Gastroesophageal sphincter (tissue), 4 donors: Measurements from ENCODE around the gene HOXD13. TPM values are rescaled to one million over a fixed set of nuclear protein-coding genes. Genes with fewer than 3 reads are reported as not detected.

ENCODE experiments used
- ATAC-seq: fragments of 150-250 bp; one replicate; pipeline ENCODE4 v1.9.1; 2016; ENCODE audit warnings: mild to moderate bottlenecking, moderate library complexity
- H3K27ac ChIP-seq, 4 donors: fragments of 200-600 bp; sonication (generic) in 3 of 4; 1 replicate in 3 of 4; 2 replicates in 1 of 4; pipeline ENCODE4 v1.5.1; 2016 to 2019
- H3K27me3 ChIP-seq: fragments of 200-600 bp; sonication (generic); one replicate; pipeline ENCODE4 v1.5.1; 2019
- H3K36me3 ChIP-seq, 2 donors: fragments of 200-600 bp; sonication (generic); one replicate each; pipeline ENCODE4 v1.5.1; 2019; ENCODE audit warnings: control low read depth in 1 of 2
- H3K4me1 ChIP-seq, 3 donors: fragments of 200-600 bp; sonication (generic); 1 replicate in 2 of 3; 2 replicates in 1 of 3; pipeline ENCODE4 v1.5.1; 2016 to 2019; ENCODE audit warnings: control low read depth in 2 of 3
- H3K4me3 ChIP-seq, 2 donors: fragments of 200-600 bp; sonication (generic); one replicate each; pipeline ENCODE4 v1.5.1; 2019; ENCODE audit warnings: mild to moderate bottlenecking in 1 of 2, moderate library complexity in 1 of 2
- H3K9me3 ChIP-seq, 3 donors: fragments of 200-600 bp; sonication (generic); one replicate each; pipeline ENCODE4 v1.5.1; 2017 to 2019; ENCODE audit warnings: control low read depth in 2 of 3
- EP300 ChIP-seq: sonication (generic); formaldehyde crosslinking; IDR thresholded peaks from one replicate; pipeline ENCODE4 v1.6.1; 2017; ENCODE audit warnings: antibody characterized with exemption, mild to moderate bottlenecking
- POLR2A ChIP-seq, 2 donors: fragments of 450-650 bp; IDR thresholded peaks; one replicate each; pipeline ENCODE4 v1.6.1; 2017; ENCODE audit warnings: antibody characterized with exemption in 2 of 2, mild to moderate bottlenecking in 2 of 2, moderate library complexity in 1 of 2
- POLR2AphosphoS5 ChIP-seq: sonication (generic); formaldehyde crosslinking; IDR thresholded peaks from one replicate; pipeline ENCODE4 v1.6.1; 2017; ENCODE audit warnings: antibody characterized with exemption
- WGBS, 2 donors: methylation state at CpG; one replicate each; pipeline ENCODE4 v1.1.5; 2018; ENCODE audit warnings: low coverage in 1 of 2; 5-methylcytosine and 5-hydroxymethylcytosine counted together
- total RNA-seq, 4 donors: library from RNA; depleted of rRNA; stranded (reverse); fragments of >200 nt; gene quantifications; one replicate each; pipeline ENCODE4 v1.1.0, GENCODE V29; 2016
- TF ChIP-seq, protein P1 (sequence below), 4 experiments: fragments of 200-600 bp in 2 of 4; fragments of 450-650 bp in 2 of 4; sonication (generic) in 1 of 4; IDR thresholded peaks; one replicate each; pipeline ENCODE4 v1.5.1; 2017 to 2019; ENCODE audit warnings: antibody characterized with exemption in 4 of 4, mild to moderate bottlenecking in 2 of 4, moderate library complexity in 2 of 4

Gene HOXD13
- total RNA-seq, 4 donors from 2014 or later = not detected

DNA sequence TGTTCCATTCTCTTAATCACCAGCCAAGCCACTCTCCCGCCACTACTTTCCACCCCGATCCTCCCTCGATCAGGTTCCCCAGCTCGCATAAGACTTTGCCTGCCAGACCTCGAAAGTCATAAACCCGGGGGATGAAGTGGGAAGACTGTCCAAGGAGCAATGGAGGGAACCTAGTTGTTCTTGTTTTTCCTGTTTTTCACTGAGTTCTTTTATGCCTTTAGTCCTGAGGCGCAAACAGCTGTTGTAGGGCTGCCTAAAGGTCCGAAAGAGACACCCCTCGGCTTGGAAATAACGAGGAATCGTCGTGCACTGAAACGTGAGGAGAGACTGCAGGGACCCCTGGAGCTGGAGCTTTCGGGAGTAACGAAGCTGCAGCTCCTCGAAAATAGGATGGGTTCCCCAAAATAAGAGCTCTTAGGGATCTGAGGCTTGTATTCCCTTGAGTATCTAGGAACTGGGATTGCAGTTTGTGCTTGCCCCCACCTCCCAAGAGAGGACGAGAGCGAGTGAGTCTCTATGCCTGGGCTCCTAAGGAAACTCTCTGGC is 5.4 kb downstream of the HOXD13 start:
- Histone ChIP-seq H3K4me1 (peaks cover 0 to 50% (median 20%) of the 10 kb centered on the region in 3 donors), H3K27ac (no peak overlapping the region), H3K36me3 (no peaks in the 10 kb centered on the region), H3K27me3 (peaks cover 100% of the 10 kb centered on the region), H3K9me3 (no peaks in the 10 kb centered on the region), H3K4me3 (peak overlapping the region in 1 of 2 donors; percentile 46)
- TF ChIP-seq POLR2A (IDR thresholded peaks at IDR 0.05) = no peak
- no peak for TF ChIP-seq POLR2AphosphoS5
- TF ChIP-seq, protein P1, sequence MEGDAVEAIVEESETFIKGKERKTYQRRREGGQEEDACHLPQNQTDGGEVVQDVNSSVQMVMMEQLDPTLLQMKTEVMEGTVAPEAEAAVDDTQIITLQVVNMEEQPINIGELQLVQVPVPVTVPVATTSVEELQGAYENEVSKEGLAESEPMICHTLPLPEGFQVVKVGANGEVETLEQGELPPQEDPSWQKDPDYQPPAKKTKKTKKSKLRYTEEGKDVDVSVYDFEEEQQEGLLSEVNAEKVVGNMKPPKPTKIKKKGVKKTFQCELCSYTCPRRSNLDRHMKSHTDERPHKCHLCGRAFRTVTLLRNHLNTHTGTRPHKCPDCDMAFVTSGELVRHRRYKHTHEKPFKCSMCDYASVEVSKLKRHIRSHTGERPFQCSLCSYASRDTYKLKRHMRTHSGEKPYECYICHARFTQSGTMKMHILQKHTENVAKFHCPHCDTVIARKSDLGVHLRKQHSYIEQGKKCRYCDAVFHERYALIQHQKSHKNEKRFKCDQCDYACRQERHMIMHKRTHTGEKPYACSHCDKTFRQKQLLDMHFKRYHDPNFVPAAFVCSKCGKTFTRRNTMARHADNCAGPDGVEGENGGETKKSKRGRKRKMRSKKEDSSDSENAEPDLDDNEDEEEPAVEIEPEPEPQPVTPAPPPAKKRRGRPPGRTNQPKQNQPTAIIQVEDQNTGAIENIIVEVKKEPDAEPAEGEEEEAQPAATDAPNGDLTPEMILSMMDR (IDR thresholded peaks at IDR 0.05) = no peak
- no peak for TF ChIP-seq EP300
- ATAC-seq = no peak
- WGBS, 2 donors = 0 to 3% methylated on average over 6 to 7 of the region's 18 CpGs

GRCh38 chr2:176098366-176099158 is 6.0 kb downstream of the HOXD13 start:
- 0% methylated on average over 3 of the region's 35 CpGs; no CpG with 5 or more reads in 1 of the 2 donors for WGBS, 2 donors
- Histone ChIP-seq H3K36me3 (no peaks in the 10 kb centered on the region), H3K27ac (no peak overlapping the region), H3K4me3 (no peak overlapping the region), H3K27me3 (peaks cover 100% of the 10 kb centered on the region), H3K9me3 (no peaks in the 10 kb centered on the region), H3K4me1 (peaks cover 0 to 43% (median 13%) of the 10 kb centered on the region in 3 donors)
- ATAC-seq = no peak
- TF ChIP-seq POLR2AphosphoS5 (no peak), EP300 (no peak), POLR2A (IDR thresholded peaks at IDR 0.05) (no peak)
- TF ChIP-seq, protein P1 (IDR thresholded peaks at IDR 0.05) = no peak

DNA sequence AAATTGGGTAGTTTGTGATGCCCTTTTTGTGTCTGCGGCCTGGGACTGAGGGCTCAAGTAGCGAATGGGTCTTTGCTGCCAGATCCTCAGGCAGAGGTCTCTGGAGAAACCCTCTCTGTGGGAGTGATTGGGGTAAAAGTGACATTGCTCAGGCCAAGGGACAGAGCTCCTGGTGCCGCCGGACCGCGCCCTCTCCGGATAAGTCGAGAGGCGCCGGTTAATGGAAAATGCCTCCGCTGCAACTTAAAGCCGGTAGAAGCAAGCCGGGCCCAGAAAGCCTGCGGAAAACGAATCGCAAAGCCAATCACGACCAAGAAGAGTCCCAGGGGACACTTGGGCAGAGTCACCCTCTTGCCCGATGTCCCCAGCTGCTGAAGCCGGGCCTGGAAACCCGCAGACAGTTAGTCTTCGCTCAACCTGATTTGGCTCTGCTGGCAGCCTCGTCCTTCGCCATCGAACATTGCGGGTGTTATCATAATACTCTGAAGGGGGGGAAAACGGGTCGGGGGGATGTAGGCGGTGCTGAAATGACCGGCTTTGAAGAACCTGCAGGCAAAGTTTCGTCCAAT is 6.7 kb downstream of the HOXD13 start:
- Histone ChIP-seq H3K27me3 (peaks cover 100% of the 10 kb centered on the region), H3K4me3 (no peak overlapping the region), H3K27ac (no peak overlapping the region), H3K9me3 (no peaks in the 10 kb centered on the region), H3K4me1 (peaks cover 0 to 47% (median 19%) of the 10 kb centered on the region in 3 donors), H3K36me3 (no peaks in the 10 kb centered on the region)
- ATAC-seq = no peak
- 0 to 8% methylated on average over 3 to 14 of the region's 30 CpGs for WGBS, 2 donors
- TF ChIP-seq POLR2A (IDR thresholded peaks at IDR 0.05) (no peak), EP300 (no peak), POLR2AphosphoS5 (no peak)
- TF ChIP-seq, protein P1 (IDR thresholded peaks at IDR 0.05) = no peak

DNA sequence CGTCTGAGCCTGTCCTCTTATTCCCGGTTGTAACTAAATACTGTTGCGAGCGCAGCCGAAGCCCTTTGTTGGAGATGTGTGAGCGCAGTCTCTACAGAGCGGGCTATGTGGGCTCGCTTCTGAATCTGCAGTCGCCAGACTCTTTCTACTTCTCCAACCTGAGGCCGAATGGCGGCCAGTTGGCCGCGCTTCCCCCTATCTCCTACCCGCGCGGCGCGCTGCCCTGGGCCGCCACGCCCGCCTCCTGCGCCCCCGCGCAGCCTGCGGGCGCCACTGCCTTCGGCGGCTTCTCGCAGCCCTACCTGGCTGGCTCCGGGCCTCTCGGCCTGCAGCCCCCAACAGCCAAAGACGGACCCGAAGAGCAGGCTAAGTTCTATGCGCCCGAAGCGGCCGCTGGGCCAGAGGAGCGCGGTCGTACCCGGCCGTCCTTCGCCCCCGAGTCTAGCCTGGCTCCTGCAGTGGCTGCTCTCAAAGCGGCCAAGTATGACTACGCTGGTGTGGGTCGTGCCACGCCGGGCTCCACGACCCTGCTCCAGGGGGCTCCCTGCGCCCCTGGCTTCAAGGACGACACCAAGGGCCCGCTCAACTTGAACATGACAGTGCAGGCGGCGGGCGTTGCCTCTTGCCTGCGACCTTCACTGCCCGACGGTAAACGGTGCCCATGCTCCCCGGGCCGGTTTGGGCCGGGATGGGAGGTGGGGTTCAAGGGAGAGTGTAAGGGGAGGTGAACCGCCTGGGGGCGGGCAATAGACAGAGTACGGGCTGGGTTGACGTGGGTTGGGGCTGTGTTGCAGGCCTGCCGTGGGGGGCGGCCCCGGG is 7.4 kb downstream of the HOXD13 start, which contains the start of gene HOXD12:
HOXD12 (plus strand) TSS at position 68 of the 819 bp plus-strand sequence; CDS start at position 75, 7 bp downstream.
- ATAC-seq = no peak
- no peak within 1 kb of the TSS for H3K27ac ChIP-seq
- no CpG with 5 or more reads among the region's 70 CpGs for WGBS, 2 donors
- peaks cover 0 to 54% (median 25%) of the 10 kb centered on the region in 3 donors for H3K4me1 ChIP-seq
- no peaks in the 10 kb centered on the region for H3K36me3 ChIP-seq
- no peak within 1 kb of the TSS for H3K4me3 ChIP-seq
- TF ChIP-seq EP300 = no peak
- TF ChIP-seq, protein P1 (IDR thresholded peaks at IDR 0.05) = no peak
- TF ChIP-seq POLR2AphosphoS5 = no peak
- no peak for TF ChIP-seq POLR2A (IDR thresholded peaks at IDR 0.05)
- H3K27me3 ChIP-seq = peaks cover 100% of the 10 kb centered on the region
- H3K9me3 ChIP-seq = no peaks in the 10 kb centered on the region
